ENCODE data around the gene WRAP53.

The WRAP53 gene

GRCh38 chr17:7732981-7733539 is 44.8 kb downstream of the WRAP53 start:
- no peak for FAIRE-seq
- DNase-seq (ENCODE audit: insufficient read length, low spot score), result no peak
- TF ChIP-seq CTCF (IDR thresholded peaks at IDR 0.05; ENCODE audit: insufficient read depth, missing control alignments), result no peak

- FAIRE-seq (no peak), DNase-seq (ENCODE audit: insufficient read length, low spot score) (no peak)
- no peak for TF ChIP-seq CTCF (IDR thresholded peaks at IDR 0.05; ENCODE audit: insufficient read depth, missing control alignments)
These were observed 49.3 kb downstream of the WRAP53 start for GRCh38 chr17:7737601-7738000.

- TF ChIP-seq CTCF (IDR thresholded peaks at IDR 0.05; ENCODE audit: insufficient read depth, missing control alignments), result no peak
- no peak for DNase-seq (ENCODE audit: insufficient read length, low spot score)
- FAIRE-seq, result no peak
These were observed 51.5 kb downstream of the WRAP53 start for GRCh38 chr17:7739746-7740145.

DNA sequence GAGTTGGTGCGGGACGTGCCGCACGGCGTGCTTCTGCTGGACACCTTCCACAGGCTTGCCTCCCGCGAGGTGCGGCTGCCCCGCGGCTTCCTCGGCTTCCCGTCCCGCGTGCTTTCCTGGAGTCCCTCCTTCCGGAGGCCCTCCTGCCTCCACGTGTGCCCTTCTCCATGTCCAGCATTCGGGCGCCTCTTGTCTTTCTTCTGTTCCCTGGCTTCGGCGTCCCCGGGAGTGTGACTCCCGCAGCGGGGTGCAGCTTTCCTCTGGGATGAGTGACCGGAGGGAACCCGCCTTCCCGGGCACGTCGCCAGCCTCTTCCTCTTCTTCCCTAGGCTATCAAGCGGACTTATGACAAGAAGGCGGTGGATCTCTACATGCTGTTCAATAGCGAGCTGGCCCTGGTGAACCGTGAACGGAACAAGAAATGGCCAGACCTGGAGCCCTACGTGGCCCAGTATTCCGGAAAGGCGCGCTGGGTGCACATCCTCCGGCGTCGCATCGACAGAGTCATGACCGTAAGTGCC is 52.3 kb downstream of the WRAP53 start:
- no peak for FAIRE-seq
- no peak for TF ChIP-seq CTCF (IDR thresholded peaks at IDR 0.05; ENCODE audit: insufficient read depth, missing control alignments)

DNA sequence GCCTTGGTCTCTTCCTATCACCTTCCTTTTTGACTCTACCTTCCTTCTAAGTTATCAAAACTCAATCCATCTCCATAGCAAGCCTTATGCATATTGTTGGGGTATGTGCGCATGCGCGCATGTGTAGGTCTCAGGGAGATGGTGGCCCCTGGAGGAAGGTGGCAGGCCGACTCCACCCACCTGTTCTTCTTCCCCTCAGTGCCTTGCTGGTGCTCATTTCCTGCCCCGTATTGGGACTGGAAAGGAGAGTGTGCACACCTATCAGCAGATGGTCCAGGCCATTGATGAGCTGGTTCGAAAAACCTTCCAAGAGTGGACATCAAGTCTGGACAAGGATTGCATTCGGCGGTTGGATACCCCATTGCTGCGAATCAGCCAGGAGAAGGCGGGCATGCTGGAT is 54.5 kb downstream of the WRAP53 start:
- DNase-seq (ENCODE audit: insufficient read length, low spot score), result no peak
- FAIRE-seq, result no peak
- no peak for TF ChIP-seq CTCF (IDR thresholded peaks at IDR 0.05; ENCODE audit: insufficient read depth, missing control alignments)

More for the DNA sequence above, 52.3 kb downstream of the WRAP53 start:
- DNase-seq (ENCODE audit: insufficient read length, low spot score), result no peak

- DNase-seq (ENCODE audit: insufficient read length, low spot score), result no peak
- FAIRE-seq, result no peak
- TF ChIP-seq CTCF (IDR thresholded peaks at IDR 0.05; ENCODE audit: insufficient read depth, missing control alignments), result no peak
These were observed 56.1 kb downstream of the WRAP53 start for GRCh38 chr17:7744416-7744815.

DNA sequence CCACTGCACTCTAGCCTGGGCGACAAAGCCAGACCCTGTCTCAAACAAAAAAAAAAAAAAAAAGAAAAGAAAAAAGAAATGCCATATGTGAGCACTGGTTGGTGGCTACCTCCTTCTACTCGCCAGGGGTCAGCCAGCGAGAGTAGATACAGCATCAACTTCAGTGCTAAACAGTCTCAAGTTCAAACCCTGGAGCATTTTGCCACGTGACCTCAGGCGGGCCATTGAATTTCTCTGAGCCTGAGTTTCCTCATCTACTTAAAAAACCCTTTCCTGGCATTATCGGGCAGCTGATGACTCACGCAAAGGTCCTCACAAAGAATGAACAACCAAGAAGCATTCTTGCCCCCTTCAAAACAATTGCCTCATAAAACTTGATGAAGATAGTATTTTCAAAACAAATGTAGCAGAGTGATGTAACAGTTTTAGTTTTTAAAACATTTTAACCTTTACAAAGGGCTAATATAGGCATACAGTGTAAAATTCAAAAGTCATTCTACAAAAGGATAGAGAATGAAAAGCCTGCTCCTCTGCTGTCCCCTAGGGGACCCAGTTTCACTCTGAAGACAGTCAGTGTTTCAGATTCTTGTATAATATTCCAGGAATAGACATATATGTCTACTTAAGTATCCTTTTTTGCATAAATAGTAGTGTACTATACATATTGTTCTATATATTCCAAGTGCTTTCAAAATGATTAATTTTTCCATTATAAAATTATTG is 57.6 kb downstream of the WRAP53 start:
- DNase-seq (ENCODE audit: insufficient read length, low spot score) (no peak), FAIRE-seq (no peak)
- no peak for TF ChIP-seq CTCF (IDR thresholded peaks at IDR 0.05; ENCODE audit: insufficient read depth, missing control alignments)

All from D721Med (cell line).